ENCODE measurements around the gene TOR1B.

Gene TOR1B

GRCh38 chr9:129811967-129812363 lies 9.0 kb downstream of the TOR1B start:
- in situ Hi-C loops (cut with HindIII; ENCODE audit: low sequenced_read_pairs): no loop called here

- in situ Hi-C loops (cut with HindIII; ENCODE audit: low sequenced_read_pairs): no loop called here
These were observed 9.4 kb downstream of the TOR1B start for GRCh38 chr9:129812385-129812784.

- in situ Hi-C loops (cut with HindIII; ENCODE audit: low sequenced_read_pairs): no loop called here
These were observed 10.7 kb downstream of the TOR1B start for GRCh38 chr9:129813661-129814060.

GRCh38 chr9:129814432-129815223 lies 11.6 kb downstream of the TOR1B start:
- in situ Hi-C loops (cut with HindIII; ENCODE audit: low sequenced_read_pairs): no loop called here

- in situ Hi-C loops (cut with HindIII; ENCODE audit: low sequenced_read_pairs): no loop called here
These were observed 12.3 kb downstream of the TOR1B start for GRCh38 chr9:129815278-129815677.

GRCh38 chr9:129816501-129817435 lies 13.8 kb downstream of the TOR1B start:
- in situ Hi-C loops (cut with HindIII; ENCODE audit: low sequenced_read_pairs): no loop called here

- in situ Hi-C loops (cut with HindIII; ENCODE audit: low sequenced_read_pairs): loop anchor here (5.0 kb wide), 1 partner anchor 46 kb away; no protein-coding TSS in a partner anchor
These were observed 20.0 kb downstream of the TOR1B start for GRCh38 chr9:129822898-129823541.

- in situ Hi-C loops (cut with HindIII; ENCODE audit: low sequenced_read_pairs): loop anchor here (5.0 kb wide), 1 partner anchor 46 kb away; no protein-coding TSS in a partner anchor
These were observed 20.6 kb downstream of the TOR1B start for GRCh38 chr9:129823542-129823934.

- in situ Hi-C loops (cut with HindIII; ENCODE audit: low sequenced_read_pairs): loop anchor here (5.0 kb wide), 1 partner anchor 47 kb away; no protein-coding TSS in a partner anchor
These were observed 21.1 kb downstream of the TOR1B start, which contains the start of gene TOR1A for GRCh38 chr9:129823935-129824601. TSS of gene TOR1A (minus strand) at chr9:129824136. CDS start at chr9:129824085, 51 bp downstream.

- in situ Hi-C loops (cut with HindIII; ENCODE audit: low sequenced_read_pairs): loop anchor here (25.0 kb wide), 1 partner anchor 436 kb away; the partner anchor contains the start of gene HMCN2
These were observed 23.4 kb downstream of the TOR1B start for GRCh38 chr9:129826344-129826743.

- in situ Hi-C loops (cut with HindIII; ENCODE audit: low sequenced_read_pairs): loop anchor here (25.0 kb wide), 1 partner anchor 436 kb away; the partner anchor contains the start of gene HMCN2
These were observed 23.8 kb downstream of the TOR1B start for GRCh38 chr9:129826759-129827158.

- in situ Hi-C loops (cut with HindIII; ENCODE audit: low sequenced_read_pairs): loop anchor here (25.0 kb wide), 1 partner anchor 434 kb away; the partner anchor contains the start of gene HMCN2
These were observed 25.1 kb downstream of the TOR1B start for GRCh38 chr9:129828051-129828450.

- in situ Hi-C loops (cut with HindIII; ENCODE audit: low sequenced_read_pairs): loop anchor here (25.0 kb wide), 1 partner anchor 433 kb away; the partner anchor contains the start of gene HMCN2
These were observed 26.0 kb downstream of the TOR1B start for GRCh38 chr9:129828969-129829368.

- in situ Hi-C loops (cut with HindIII; ENCODE audit: low sequenced_read_pairs): loop anchor here (10.0 to 25.0 kb wide), 2 partner anchors 222 to 429 kb away; partner anchors contain the start of genes GPR107 and HMCN2
These were observed 30.0 kb downstream of the TOR1B start for GRCh38 chr9:129832982-129833381.

- in situ Hi-C loops (cut with HindIII; ENCODE audit: low sequenced_read_pairs): loop anchor here (10.0 to 25.0 kb wide), 2 partner anchors 220 to 428 kb away; partner anchors contain the start of genes GPR107 and HMCN2
These were observed 31.6 kb downstream of the TOR1B start for GRCh38 chr9:129834489-129835127.

- in situ Hi-C loops (cut with HindIII; ENCODE audit: low sequenced_read_pairs): loop anchor here (10.0 to 25.0 kb wide), 2 partner anchors 220 to 427 kb away; partner anchors contain the start of genes GPR107 and HMCN2
These were observed 32.3 kb downstream of the TOR1B start, which contains the start of the genes C9orf78 and USP20 for GRCh38 chr9:129835128-129835859. TSS of gene C9orf78 (minus strand) at chr9:129835275. CDS start at chr9:129835221, 54 bp downstream. TSS of gene USP20 (plus strand) at chr9:129835458. CDS start at chr9:129852556, 17,098 bp downstream.

- in situ Hi-C loops (cut with HindIII; ENCODE audit: low sequenced_read_pairs): loop anchor here (10.0 to 25.0 kb wide), 2 partner anchors 219 to 426 kb away; partner anchors contain the start of genes GPR107 and HMCN2
These were observed 32.9 kb downstream of the TOR1B start for GRCh38 chr9:129835860-129836223.

Data from endothelial cell of hepatic sinusoid (primary cell).